ENCODE data around the gene OR1I1. TPM values are rescaled to one million over a fixed set of nuclear protein-coding genes. Genes with fewer than 3 reads are reported as not detected.

Gene OR1I1
- total RNA-seq, 1 donor from 2014 or later = not detected

- H3K27me3 Mint-ChIP-seq (ENCODE audit: unreplicated experiment) = peaks cover 4% of the 10 kb centered on the region
- H3K4me3 Mint-ChIP-seq (ENCODE audit: unreplicated experiment) = no peak overlapping the region
- no peak for DNase-seq
- H3K27ac Mint-ChIP-seq (ENCODE audit: unreplicated experiment) = no peak overlapping the region
- peaks cover 2% of the 10 kb centered on the region for H3K9me3 Mint-ChIP-seq (ENCODE audit: unreplicated experiment)
- no peaks in the 10 kb centered on the region for H3K36me3 Mint-ChIP-seq (ENCODE audit: unreplicated experiment)
- H3K4me1 Mint-ChIP-seq (ENCODE audit: low read depth, unreplicated experiment) = no peaks in the 10 kb centered on the region
- no peak for TF ChIP-seq CTCF (IDR thresholded peaks at IDR 0.05; ENCODE audit: partially characterized antibody, unreplicated experiment)
Observed at GRCh38 chr19:15115762-15116615, 34.0 kb downstream of the OR1I1 start.

- no peak overlapping the region for H3K4me3 Mint-ChIP-seq (ENCODE audit: unreplicated experiment)
- no peak for TF ChIP-seq CTCF (IDR thresholded peaks at IDR 0.05; ENCODE audit: partially characterized antibody, unreplicated experiment)
- no peaks in the 10 kb centered on the region for H3K36me3 Mint-ChIP-seq (ENCODE audit: unreplicated experiment)
- no peaks in the 10 kb centered on the region for H3K4me1 Mint-ChIP-seq (ENCODE audit: low read depth, unreplicated experiment)
- peaks cover 4% of the 10 kb centered on the region for H3K27me3 Mint-ChIP-seq (ENCODE audit: unreplicated experiment)
- H3K27ac Mint-ChIP-seq (ENCODE audit: unreplicated experiment) = no peak overlapping the region
- H3K9me3 Mint-ChIP-seq (ENCODE audit: unreplicated experiment) = peaks cover 2% of the 10 kb centered on the region
- no peak for DNase-seq
Observed at GRCh38 chr19:15116856-15117255, 34.8 kb downstream of the OR1I1 start.

DNA sequence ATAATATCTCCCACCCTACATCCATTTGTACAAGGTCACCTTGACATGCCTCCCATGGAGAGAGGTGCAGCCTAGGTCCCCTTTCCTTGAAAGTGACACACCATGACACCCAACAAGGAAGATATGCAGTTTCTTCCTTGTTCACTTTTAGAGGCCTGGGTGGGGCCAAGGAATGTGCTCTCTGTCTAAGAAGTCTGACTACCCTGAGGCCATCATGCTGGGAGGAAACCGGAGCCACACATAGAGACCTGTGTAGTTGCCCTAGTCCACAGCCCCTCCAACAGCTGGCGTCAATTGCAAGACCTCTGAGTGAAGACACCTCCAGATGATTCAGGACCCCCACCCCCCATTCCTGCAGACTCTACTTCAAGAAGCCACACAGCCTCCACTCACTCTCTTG lies 36.2 kb downstream of the OR1I1 start:
- Mint-ChIP-seq H3K9me3 (ENCODE audit: unreplicated experiment) (peaks cover 2% of the 10 kb centered on the region), H3K27ac (ENCODE audit: unreplicated experiment) (no peak overlapping the region), H3K4me3 (ENCODE audit: unreplicated experiment) (no peak overlapping the region), H3K36me3 (ENCODE audit: unreplicated experiment) (no peaks in the 10 kb centered on the region), H3K27me3 (ENCODE audit: unreplicated experiment) (peaks cover 4% of the 10 kb centered on the region), H3K4me1 (ENCODE audit: low read depth, unreplicated experiment) (no peaks in the 10 kb centered on the region)
- DNase-seq = no peak
- TF ChIP-seq CTCF (IDR thresholded peaks at IDR 0.05; ENCODE audit: partially characterized antibody, unreplicated experiment) = no peak

- Mint-ChIP-seq H3K4me1 (ENCODE audit: low read depth, unreplicated experiment) (peaks cover under 1% of the 10 kb centered on the region), H3K9me3 (ENCODE audit: unreplicated experiment) (peaks cover 2% of the 10 kb centered on the region), H3K36me3 (ENCODE audit: unreplicated experiment) (no peaks in the 10 kb centered on the region), H3K27ac (ENCODE audit: unreplicated experiment) (no peak overlapping the region), H3K27me3 (ENCODE audit: unreplicated experiment) (peaks cover 4% of the 10 kb centered on the region), H3K4me3 (ENCODE audit: unreplicated experiment) (no peak overlapping the region)
- TF ChIP-seq CTCF (IDR thresholded peaks at IDR 0.05; ENCODE audit: partially characterized antibody, unreplicated experiment) = no peak
- DNase-seq = no peak
Observed at GRCh38 chr19:15118789-15119494, 36.9 kb downstream of the OR1I1 start.
